ENCODE results near the gene ZHX3.

- TF ChIP-seq CTCF (IDR thresholded peaks at IDR 0.05 in 4 of 5, conservative IDR thresholded peaks at IDR 0.05 in 1 of 5) (no peak), POLR2A (IDR thresholded peaks at IDR 0.05) (no peak)
These were observed 159.4 kb downstream of the ZHX3 start for GRCh38 chr20:41158082-41158625.
